ENCODE results near the gene RANBP10. TPM values are rescaled to one million over a fixed set of nuclear protein-coding genes. Genes with fewer than 3 reads are reported as not detected.

The RANBP10 gene
- total RNA-seq, 1 experiment from 2014 or later = 13.4 TPM

GRCh38 chr16:67763066-67763465 lies 43.3 kb downstream of the RANBP10 start:
- DNase-seq (ENCODE audit: low read depth, low spot score) (no peak), ATAC-seq (no peak)
- Histone ChIP-seq H3K27ac (ENCODE audit: low read length) (no peak overlapping the region), H3K9me3 (ENCODE audit: control insufficient read depth, insufficient read depth, low read depth, low read length) (no peaks in the 10 kb centered on the region), H3K4me3 (ENCODE audit: low read depth in 2 of 2, low read length in 2 of 2) (no peak overlapping the region), H3K27me3 (ENCODE audit: control insufficient read depth, insufficient read depth, low read length) (no peaks in the 10 kb centered on the region), H3K4me1 (ENCODE audit: control insufficient read depth, insufficient read depth, low read length) (no peaks in the 10 kb centered on the region), H3K36me3 (ENCODE audit: control insufficient read depth, insufficient read depth, low read length) (no peaks in the 10 kb centered on the region)
- intact Hi-C loops (cut with micrococcal nuclease; ENCODE audit: unreplicated experiment) = no loop called here
- no TSS peak for BruUV-seq (replicated peaks)
- in situ Hi-C loops (cut with HindIII; ENCODE audit: low pct_unique_long_range_greater_than_20kb, low sequenced_read_pairs) = no loop called here
- CTCF ChIA-PET = no interaction called here
- TF ChIP-seq POLR2AphosphoS5 (IDR thresholded peaks at IDR 0.05; ENCODE audit: low read depth, low read length) (no peak), TCF7L2 (IDR thresholded peaks at IDR 0.05; ENCODE audit: low read depth, low read length) (no peak), CTCF (IDR thresholded peaks at IDR 0.05) (no peak), SIN3A (IDR thresholded peaks at IDR 0.05; ENCODE audit: borderline replicate concordance, insufficient read depth, low read depth, low read length) (no peak)
- TF ChIP-seq, protein P1, sequence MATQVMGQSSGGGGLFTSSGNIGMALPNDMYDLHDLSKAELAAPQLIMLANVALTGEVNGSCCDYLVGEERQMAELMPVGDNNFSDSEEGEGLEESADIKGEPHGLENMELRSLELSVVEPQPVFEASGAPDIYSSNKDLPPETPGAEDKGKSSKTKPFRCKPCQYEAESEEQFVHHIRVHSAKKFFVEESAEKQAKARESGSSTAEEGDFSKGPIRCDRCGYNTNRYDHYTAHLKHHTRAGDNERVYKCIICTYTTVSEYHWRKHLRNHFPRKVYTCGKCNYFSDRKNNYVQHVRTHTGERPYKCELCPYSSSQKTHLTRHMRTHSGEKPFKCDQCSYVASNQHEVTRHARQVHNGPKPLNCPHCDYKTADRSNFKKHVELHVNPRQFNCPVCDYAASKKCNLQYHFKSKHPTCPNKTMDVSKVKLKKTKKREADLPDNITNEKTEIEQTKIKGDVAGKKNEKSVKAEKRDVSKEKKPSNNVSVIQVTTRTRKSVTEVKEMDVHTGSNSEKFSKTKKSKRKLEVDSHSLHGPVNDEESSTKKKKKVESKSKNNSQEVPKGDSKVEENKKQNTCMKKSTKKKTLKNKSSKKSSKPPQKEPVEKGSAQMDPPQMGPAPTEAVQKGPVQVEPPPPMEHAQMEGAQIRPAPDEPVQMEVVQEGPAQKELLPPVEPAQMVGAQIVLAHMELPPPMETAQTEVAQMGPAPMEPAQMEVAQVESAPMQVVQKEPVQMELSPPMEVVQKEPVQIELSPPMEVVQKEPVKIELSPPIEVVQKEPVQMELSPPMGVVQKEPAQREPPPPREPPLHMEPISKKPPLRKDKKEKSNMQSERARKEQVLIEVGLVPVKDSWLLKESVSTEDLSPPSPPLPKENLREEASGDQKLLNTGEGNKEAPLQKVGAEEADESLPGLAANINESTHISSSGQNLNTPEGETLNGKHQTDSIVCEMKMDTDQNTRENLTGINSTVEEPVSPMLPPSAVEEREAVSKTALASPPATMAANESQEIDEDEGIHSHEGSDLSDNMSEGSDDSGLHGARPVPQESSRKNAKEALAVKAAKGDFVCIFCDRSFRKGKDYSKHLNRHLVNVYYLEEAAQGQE (IDR thresholded peaks at IDR 0.05; ENCODE audit: insufficient read depth in 1 of 2, low read depth in 2 of 2, low read length in 1 of 2) = no peak
- POLR2A ChIA-PET = no interaction called here

DNA sequence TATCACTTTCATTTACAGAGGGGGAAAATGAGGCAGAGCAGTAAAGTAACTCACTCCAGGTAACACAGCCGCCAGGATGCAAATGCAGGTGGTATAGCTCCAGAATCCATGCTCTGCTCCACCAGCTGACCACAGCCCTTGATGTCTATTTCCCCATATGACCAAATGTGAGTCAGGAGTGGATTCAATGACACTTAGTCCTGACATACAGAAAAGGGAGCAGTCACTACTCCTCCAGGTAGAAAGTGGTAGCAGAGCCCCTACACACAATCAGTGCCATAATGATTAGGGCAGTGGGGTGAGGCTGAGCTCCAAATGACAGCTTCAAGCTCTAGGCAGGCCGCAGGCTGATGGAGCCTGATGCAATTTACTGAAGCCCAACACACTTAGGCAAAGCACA lies 44.0 kb downstream of the RANBP10 start:
- Histone ChIP-seq H3K36me3 (ENCODE audit: control insufficient read depth, insufficient read depth, low read length) (no peaks in the 10 kb centered on the region), H3K27ac (ENCODE audit: low read length) (no peak overlapping the region), H3K4me3 (ENCODE audit: low read depth in 2 of 2, low read length in 2 of 2) (no peak overlapping the region), H3K27me3 (ENCODE audit: control insufficient read depth, insufficient read depth, low read length) (no peaks in the 10 kb centered on the region), H3K4me1 (ENCODE audit: control insufficient read depth, insufficient read depth, low read length) (no peaks in the 10 kb centered on the region), H3K9me3 (ENCODE audit: control insufficient read depth, insufficient read depth, low read depth, low read length) (no peaks in the 10 kb centered on the region)
- no peak for TF ChIP-seq CTCF (IDR thresholded peaks at IDR 0.05)
- TF ChIP-seq POLR2AphosphoS5 (IDR thresholded peaks at IDR 0.05; ENCODE audit: low read depth, low read length) = no peak
- TF ChIP-seq, protein P1 (IDR thresholded peaks at IDR 0.05; ENCODE audit: insufficient read depth in 1 of 2, low read depth in 2 of 2, low read length in 1 of 2) = no peak
- TF ChIP-seq SIN3A (IDR thresholded peaks at IDR 0.05; ENCODE audit: borderline replicate concordance, insufficient read depth, low read depth, low read length) = no peak
- TF ChIP-seq TCF7L2 (IDR thresholded peaks at IDR 0.05; ENCODE audit: low read depth, low read length) = no peak
- POLR2A ChIA-PET = no interaction called here
- intact Hi-C loops (cut with micrococcal nuclease; ENCODE audit: unreplicated experiment) = no loop called here
- DNase-seq (ENCODE audit: low read depth, low spot score) (no peak), ATAC-seq (no peak)
- in situ Hi-C loops (cut with HindIII; ENCODE audit: low pct_unique_long_range_greater_than_20kb, low sequenced_read_pairs) = no loop called here
- CTCF ChIA-PET = no interaction called here
- no TSS peak for BruUV-seq (replicated peaks)
